Muscle layer of colon (tissue), 2 donors: ENCODE results near the gene LYST.

Experiments used
- H3K27ac ChIP-seq: one replicate; pipeline ENCODE4 v1.7.0; 2013; ENCODE audit warnings: low read depth, mild to moderate bottlenecking, low read length, moderate library complexity
- H3K27me3 ChIP-seq, 2 donors: one replicate each; pipeline ENCODE4 v1.7.0; 2013; ENCODE audit warnings: low read length in 2 of 2, mild to moderate bottlenecking in 2 of 2; ENCODE audit not compliant: insufficient read depth in 2 of 2, control insufficient read depth in 1 of 2
- H3K36me3 ChIP-seq: one replicate; pipeline ENCODE4 v1.7.0; 2013; ENCODE audit warnings: mild to moderate bottlenecking, low read length; ENCODE audit not compliant: insufficient read depth
- H3K4me1 ChIP-seq: one replicate; pipeline ENCODE4 v1.7.0; 2013; ENCODE audit warnings: mild to moderate bottlenecking, low read length; ENCODE audit not compliant: insufficient read depth
- H3K4me3 ChIP-seq, 2 donors: one replicate each; pipeline ENCODE4 v1.7.0; 2013; ENCODE audit warnings: low read length in 2 of 2, low read depth in 1 of 2, mild to moderate bottlenecking in 1 of 2, moderate library complexity in 1 of 2
- H3K9ac ChIP-seq: one replicate; pipeline ENCODE4 v1.7.0; 2013; ENCODE audit warnings: low read length
- H3K9me3 ChIP-seq: one replicate; pipeline ENCODE4 v1.7.0; 2013; ENCODE audit warnings: mild to moderate bottlenecking, low read length
- donor health status: abdominal sarcoma.
- donor health status: Adenocarcinoma of cecum.

The LYST gene

GRCh38 chr1:235832011-235832410 lies 34.7 kb downstream of the LYST start:
- Histone ChIP-seq H3K36me3 (peaks cover 4% of the 10 kb centered on the region), H3K4me3 (no peak overlapping the region), H3K4me1 (peaks cover 8% of the 10 kb centered on the region), H3K9me3 (no peaks in the 10 kb centered on the region), H3K27ac (no peak overlapping the region), H3K9ac (no peak overlapping the region), H3K27me3 (no peaks in the 10 kb centered on the region)

- H3K9me3 ChIP-seq, result no peaks in the 10 kb centered on the region
- no peak overlapping the region for H3K4me3 ChIP-seq
- H3K4me1 ChIP-seq, result peaks cover 8% of the 10 kb centered on the region
- H3K27me3 ChIP-seq, result no peaks in the 10 kb centered on the region
- peaks cover 4% of the 10 kb centered on the region for H3K36me3 ChIP-seq
- H3K27ac ChIP-seq, result no peak overlapping the region
- H3K9ac ChIP-seq, result no peak overlapping the region
These were observed 35.6 kb downstream of the LYST start for GRCh38 chr1:235831148-235831547.

DNA sequence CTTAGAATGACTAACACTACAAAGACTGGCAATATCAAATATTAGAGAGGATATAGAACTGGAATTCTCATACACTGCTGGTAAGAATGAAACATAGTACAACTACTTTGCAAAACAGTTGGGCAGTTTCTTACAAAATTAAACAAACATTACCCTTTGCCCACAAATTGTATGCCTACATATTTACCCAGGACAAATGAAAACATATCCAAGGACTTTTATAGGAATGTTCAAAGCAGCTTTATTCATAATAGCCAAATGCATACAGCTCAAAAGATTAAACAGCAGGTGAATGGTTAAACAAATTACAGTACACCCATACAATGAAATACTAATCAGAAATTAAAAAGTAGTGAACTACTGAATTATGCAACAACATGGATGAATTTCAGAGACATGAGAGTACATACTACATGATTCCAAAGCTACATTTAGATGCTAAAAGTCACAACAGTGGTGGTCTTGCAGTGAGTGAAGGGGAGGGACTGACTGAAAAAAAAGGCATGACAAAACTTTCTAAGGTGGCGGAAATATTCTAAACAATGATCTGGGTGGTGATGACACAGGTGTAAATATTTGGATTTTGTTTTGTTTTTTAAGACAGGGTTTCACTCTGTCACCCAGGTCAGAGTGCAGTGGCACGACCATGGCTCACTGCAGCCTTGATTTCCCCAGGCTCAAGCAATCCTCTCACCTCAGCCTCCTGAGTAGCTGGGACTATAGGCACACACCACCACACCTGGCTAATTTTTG lies 40.4 kb downstream of the LYST start:
- Histone ChIP-seq H3K9ac (no peak overlapping the region), H3K4me3 (no peak overlapping the region), H3K4me1 (no peaks in the 10 kb centered on the region), H3K9me3 (no peaks in the 10 kb centered on the region), H3K27me3 (no peaks in the 10 kb centered on the region), H3K36me3 (peaks cover 4% of the 10 kb centered on the region), H3K27ac (no peak overlapping the region)

- Histone ChIP-seq H3K4me3 (no peak overlapping the region), H3K27me3 (no peaks in the 10 kb centered on the region), H3K27ac (no peak overlapping the region), H3K4me1 (no peaks in the 10 kb centered on the region), H3K36me3 (peaks cover 4% of the 10 kb centered on the region), H3K9me3 (no peaks in the 10 kb centered on the region), H3K9ac (no peak overlapping the region)
These were observed 41.5 kb downstream of the LYST start for GRCh38 chr1:235825229-235825628.

DNA sequence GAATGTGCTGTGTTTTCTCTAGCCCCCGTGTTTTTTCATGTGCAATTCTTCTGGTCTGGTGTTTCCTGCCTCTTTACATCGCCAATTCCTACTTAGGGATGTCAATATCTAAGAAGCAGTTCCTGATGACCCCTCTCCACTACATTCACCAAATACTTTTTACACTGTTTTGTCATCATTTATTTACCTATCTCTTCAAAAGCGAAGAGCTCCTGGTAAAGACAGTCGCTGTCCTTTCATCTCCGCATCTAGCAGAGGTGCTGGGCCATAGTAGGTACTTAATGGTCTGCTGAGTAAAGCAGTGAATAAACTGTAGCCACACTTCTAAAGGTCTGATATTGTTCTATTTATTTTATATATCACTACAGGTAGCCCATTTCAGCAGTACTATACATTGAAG lies 43.0 kb downstream of the LYST start:
- H3K36me3 ChIP-seq, result peaks cover 4% of the 10 kb centered on the region
- no peak overlapping the region for H3K4me3 ChIP-seq

GRCh38 chr1:235822685-235823084 lies 44.0 kb downstream of the LYST start:
- no peaks in the 10 kb centered on the region for H3K4me1 ChIP-seq
- no peak overlapping the region for H3K9ac ChIP-seq
- no peaks in the 10 kb centered on the region for H3K36me3 ChIP-seq
- no peaks in the 10 kb centered on the region for H3K27me3 ChIP-seq
- no peak overlapping the region for H3K4me3 ChIP-seq
- H3K27ac ChIP-seq, result no peak overlapping the region
- H3K9me3 ChIP-seq, result no peaks in the 10 kb centered on the region

More for the DNA sequence above, 43.0 kb downstream of the LYST start:
- no peak overlapping the region for H3K9ac ChIP-seq
- no peak overlapping the region for H3K27ac ChIP-seq
- no peaks in the 10 kb centered on the region for H3K27me3 ChIP-seq
- H3K9me3 ChIP-seq, result no peaks in the 10 kb centered on the region
- H3K4me1 ChIP-seq, result no peaks in the 10 kb centered on the region

- Histone ChIP-seq H3K9ac (no peak overlapping the region), H3K9me3 (no peaks in the 10 kb centered on the region), H3K4me3 (no peak overlapping the region), H3K27ac (no peak overlapping the region), H3K27me3 (no peaks in the 10 kb centered on the region), H3K4me1 (no peaks in the 10 kb centered on the region), H3K36me3 (no peaks in the 10 kb centered on the region)
These were observed 45.2 kb downstream of the LYST start for GRCh38 chr1:235821361-235821981.

DNA sequence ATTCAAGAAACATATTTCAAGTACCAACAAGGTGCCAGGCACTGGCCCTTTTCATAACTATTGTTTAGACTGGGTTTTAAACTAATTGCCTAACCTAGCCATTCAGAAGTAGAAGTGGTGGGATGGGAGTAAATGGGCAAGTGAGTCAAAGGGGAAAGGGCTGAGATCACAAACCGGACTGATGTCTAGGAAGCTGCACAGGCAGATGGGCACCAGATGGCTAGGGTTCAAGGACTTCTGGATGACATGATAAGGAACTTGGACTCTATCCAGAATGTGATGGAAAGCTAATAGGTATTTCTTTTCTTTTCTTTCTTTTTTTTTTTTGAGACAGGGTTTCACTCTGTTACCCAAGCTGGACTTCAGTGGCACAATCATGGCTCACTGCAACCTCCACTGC lies 46.6 kb downstream of the LYST start:
- Histone ChIP-seq H3K27me3 (no peaks in the 10 kb centered on the region), H3K27ac (no peak overlapping the region), H3K9ac (no peak overlapping the region), H3K9me3 (no peaks in the 10 kb centered on the region), H3K36me3 (no peaks in the 10 kb centered on the region), H3K4me3 (no peak overlapping the region), H3K4me1 (no peaks in the 10 kb centered on the region)

DNA sequence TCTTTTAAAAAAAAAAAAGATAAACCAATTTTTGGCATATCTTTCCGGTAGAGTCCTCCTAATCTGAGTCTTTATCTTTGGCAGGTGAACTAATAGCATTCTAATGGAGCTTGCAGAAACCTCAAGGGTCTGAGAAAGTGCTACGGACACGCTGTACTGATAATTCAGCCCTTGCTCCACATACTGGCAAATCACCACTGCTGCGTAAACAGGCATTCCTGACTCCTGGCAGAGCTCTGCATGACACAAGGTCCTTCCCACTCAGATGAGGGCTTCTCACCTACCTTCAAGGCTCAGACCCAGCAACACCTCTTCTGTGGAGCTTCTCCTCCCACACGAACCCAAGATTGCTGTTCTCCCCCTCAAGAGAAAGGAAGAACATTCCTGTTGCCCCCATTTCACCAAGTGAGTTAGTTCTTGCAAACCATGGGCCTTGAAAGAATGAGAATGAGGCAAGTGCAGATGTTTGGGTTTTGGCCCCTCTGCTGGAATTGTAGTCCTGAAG lies 48.0 kb downstream of the LYST start:
- no peak overlapping the region for H3K9ac ChIP-seq
- no peak overlapping the region for H3K4me3 ChIP-seq
- H3K4me1 ChIP-seq, result no peaks in the 10 kb centered on the region
- no peaks in the 10 kb centered on the region for H3K9me3 ChIP-seq
- no peak overlapping the region for H3K27ac ChIP-seq
- H3K27me3 ChIP-seq, result no peaks in the 10 kb centered on the region
- no peaks in the 10 kb centered on the region for H3K36me3 ChIP-seq

GRCh38 chr1:235817101-235817728 lies 49.5 kb downstream of the LYST start:
- H3K9me3 ChIP-seq, result no peaks in the 10 kb centered on the region
- H3K4me1 ChIP-seq, result no peaks in the 10 kb centered on the region
- H3K36me3 ChIP-seq, result no peaks in the 10 kb centered on the region
- H3K27ac ChIP-seq, result no peak overlapping the region
- H3K9ac ChIP-seq, result no peak overlapping the region
- H3K27me3 ChIP-seq, result no peaks in the 10 kb centered on the region
- no peak overlapping the region for H3K4me3 ChIP-seq

GRCh38 chr1:235809688-235810397 lies 56.9 kb downstream of the LYST start:
- H3K9ac ChIP-seq, result no peak overlapping the region
- no peak overlapping the region for H3K27ac ChIP-seq
- peaks cover 6% of the 10 kb centered on the region for H3K36me3 ChIP-seq
- H3K4me1 ChIP-seq, result peaks cover 8% of the 10 kb centered on the region
- H3K4me3 ChIP-seq, result no peak overlapping the region
- H3K9me3 ChIP-seq, result no peaks in the 10 kb centered on the region
- no peaks in the 10 kb centered on the region for H3K27me3 ChIP-seq
